ENCODE data around the gene RAP1GAP. TPM values are rescaled to one million over a fixed set of nuclear protein-coding genes. Genes with fewer than 3 reads are reported as not detected.
"Not testable (repeated sequence)": the region's sequence is repeated elsewhere in the genome, so short reads cannot be mapped to it uniquely, and the experiment has no call there.

Gene RAP1GAP
- total RNA-seq, 1 donor from 2014 or later = 3.9 TPM

- no peak for DNase-seq
Measured at GRCh38 chr1:21677168-21677567, 8.0 kb upstream of the RAP1GAP start.

GRCh38 chr1:21674957-21675356 is 5.8 kb upstream of the RAP1GAP start:
- DNase-seq = no peak

DNA sequence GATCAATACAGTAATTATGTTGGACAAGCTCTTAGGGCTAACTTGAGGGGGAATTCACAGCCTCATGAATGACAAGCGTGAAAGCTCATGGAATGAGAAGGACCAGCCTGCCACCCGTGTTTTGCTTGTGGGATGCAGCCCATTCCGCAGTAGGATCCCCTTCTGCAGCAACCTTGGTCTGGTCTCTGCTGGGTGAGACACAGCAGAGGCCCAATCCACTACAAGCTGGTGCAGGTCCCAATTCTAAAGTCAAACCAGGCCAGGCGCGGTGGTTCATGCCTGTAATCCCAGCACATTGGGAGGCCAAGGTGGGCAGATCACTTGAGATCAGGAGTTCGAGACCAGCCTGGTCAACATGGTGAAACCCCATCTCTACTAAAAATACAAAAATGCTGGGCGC is 4.7 kb upstream of the RAP1GAP start:
- DNase-seq = not testable (repeated sequence)

DNA sequence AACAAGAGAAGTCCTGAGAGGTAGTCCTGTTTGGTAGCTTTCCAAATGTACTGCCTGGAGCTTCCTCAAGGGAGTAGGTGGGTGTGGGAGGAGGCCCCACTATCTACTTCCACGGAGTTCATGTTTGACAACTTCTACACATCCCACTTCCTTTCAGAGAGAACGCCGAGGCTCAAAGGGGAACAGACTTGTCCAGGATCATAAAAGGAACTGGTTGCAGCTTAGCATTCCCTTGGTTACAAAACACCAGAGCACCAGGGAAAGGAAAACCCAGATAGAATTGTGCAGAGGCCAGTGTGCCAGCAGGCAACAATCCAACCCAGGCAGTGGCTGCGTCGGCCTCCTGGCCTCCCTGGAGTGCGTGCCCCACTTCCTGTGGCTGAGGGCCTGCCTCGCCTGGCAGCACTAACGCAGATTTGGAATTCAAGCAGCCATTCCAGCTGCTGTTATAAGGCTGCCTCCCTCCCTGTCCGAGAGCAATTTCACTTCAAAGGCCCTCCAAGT is 4.2 kb upstream of the RAP1GAP start:
- no peak for DNase-seq

- DNase-seq = no peak
Measured at GRCh38 chr1:21672478-21673276, 3.5 kb upstream of the RAP1GAP start.

GRCh38 chr1:21671915-21672314 is 2.8 kb upstream of the RAP1GAP start:
- DNase-seq = no peak

- no peak for DNase-seq
Measured at GRCh38 chr1:21670956-21671902, 2.1 kb upstream of the RAP1GAP start.

DNA sequence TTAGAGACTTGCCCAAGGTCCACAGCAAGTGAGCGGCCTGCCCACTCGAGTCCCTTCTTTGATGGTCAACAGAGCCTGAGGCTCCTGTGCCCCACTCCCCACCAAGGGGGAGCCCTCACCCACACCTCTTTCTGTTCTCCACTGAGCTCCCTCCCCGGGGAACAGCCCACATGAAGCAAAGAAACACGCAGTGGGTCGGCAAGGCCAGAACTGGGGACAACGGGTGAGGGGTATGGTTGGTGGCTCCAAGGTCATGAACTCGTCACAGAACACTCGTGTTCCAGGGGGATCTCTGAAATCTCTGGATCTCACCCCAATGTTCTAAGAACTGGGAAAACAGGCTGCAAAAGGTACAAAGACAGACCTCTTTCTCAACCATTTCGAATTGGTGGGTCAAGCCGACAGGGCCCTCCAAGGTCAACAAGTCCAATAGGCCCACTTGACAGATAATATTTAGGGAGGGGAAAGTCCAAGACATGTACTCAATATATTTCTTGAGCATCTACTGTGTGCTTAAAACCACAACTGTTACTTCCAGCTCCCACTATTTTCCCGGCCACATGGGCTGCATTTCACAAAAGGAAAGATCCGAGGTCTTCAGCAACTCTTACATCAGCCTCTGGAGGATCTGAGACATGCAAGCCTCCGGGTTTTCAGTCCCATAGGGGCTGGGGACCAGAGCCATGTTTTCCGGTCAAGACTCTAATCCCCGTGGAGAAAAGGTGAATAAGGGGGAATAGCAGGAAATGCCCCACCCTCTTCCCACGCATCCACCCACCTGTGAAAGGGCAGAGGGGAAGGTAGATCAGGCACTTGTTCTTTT is 1.1 kb upstream of the RAP1GAP start:
- no peak for DNase-seq

- no peak for DNase-seq
Measured at GRCh38 chr1:21668951-21669257, 253 bp downstream of the RAP1GAP start.

GRCh38 chr1:21668232-21668950 is 766 bp downstream of the RAP1GAP start:
- DNase-seq = no peak

DNA sequence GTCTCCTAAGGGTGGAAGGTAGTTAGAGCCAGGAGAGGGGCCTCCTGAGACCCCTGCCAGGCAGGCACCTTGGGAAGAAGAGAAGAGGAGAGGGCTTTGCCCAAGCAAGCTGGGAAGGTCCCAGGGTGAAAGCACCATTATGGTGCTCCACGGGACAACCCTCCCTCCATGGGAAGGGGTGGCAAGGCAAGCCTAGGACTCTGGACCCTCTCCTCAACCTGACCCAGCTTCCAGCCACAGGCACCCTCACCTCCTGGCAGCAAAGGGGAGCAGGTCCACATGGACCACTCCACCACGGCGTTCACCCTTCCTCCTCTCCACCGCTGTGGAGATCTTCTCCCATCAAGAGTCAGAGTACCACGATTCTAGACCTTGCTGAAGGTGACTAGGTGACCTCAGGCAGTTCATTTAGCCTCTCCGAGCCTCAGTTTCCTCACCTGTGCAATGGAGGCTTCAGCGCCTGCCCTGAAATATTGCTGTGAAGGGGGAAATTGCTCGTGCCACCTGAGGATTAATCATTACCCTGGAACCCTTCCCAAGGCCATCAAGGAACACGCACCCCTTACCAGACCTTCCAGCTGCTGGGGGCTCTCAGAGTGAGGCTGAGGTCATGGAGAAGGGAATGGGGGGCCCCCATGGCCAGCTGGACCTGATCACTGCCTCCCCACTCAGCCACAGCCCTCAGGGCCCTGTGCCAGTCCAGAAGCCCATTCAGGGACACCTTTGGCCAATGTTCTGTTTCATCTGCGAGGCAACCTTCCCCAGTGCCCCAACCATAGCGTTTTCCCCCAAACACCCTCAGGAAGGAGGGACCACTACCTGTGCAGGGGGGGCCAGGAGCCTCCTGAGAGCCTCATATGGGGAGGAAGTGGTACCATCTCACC is 1.6 kb downstream of the RAP1GAP start:
- DNase-seq = no peak

- DNase-seq = no peak
Measured at GRCh38 chr1:21666576-21667320, 2.4 kb downstream of the RAP1GAP start.

GRCh38 chr1:21665711-21666575 is 3.2 kb downstream of the RAP1GAP start:
- no peak for DNase-seq

DNA sequence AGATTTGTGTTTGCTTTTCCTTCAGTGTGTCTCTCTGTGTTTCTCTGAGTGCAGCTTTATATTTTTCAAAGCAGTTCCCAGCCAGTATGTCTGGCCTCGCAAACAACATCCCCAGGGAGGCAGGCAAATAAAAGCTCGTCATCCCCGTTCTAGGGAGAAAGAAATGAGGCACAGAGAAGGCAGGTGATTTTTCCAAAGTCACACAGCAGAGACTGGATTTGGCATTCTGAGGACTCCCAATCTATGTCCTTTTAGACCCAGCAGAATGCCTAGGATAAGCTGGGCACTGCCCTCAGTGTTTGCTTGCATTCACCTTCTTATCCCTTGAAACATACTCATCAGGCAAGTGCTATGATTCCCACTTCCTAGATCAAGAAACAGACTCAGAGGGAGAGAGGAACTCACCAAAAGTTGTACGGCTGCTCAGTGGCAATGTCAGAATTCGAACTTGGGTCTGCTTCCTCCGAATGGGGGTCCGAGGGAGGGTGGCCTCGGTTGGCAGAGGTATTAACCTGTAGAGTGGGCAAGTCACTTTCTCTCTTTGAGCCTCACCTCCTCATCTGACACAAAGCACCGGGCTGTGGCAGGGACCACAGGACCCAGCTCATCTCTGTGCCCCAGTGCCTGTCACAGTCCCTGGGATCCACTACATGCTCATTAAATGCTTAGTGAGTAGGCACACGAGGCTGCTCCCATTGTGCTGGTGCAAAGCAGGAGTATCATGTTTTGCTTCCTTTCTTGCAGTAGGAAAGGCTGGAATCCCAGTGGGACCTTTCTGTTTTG is 4.2 kb downstream of the RAP1GAP start:
- DNase-seq = no peak

DNA sequence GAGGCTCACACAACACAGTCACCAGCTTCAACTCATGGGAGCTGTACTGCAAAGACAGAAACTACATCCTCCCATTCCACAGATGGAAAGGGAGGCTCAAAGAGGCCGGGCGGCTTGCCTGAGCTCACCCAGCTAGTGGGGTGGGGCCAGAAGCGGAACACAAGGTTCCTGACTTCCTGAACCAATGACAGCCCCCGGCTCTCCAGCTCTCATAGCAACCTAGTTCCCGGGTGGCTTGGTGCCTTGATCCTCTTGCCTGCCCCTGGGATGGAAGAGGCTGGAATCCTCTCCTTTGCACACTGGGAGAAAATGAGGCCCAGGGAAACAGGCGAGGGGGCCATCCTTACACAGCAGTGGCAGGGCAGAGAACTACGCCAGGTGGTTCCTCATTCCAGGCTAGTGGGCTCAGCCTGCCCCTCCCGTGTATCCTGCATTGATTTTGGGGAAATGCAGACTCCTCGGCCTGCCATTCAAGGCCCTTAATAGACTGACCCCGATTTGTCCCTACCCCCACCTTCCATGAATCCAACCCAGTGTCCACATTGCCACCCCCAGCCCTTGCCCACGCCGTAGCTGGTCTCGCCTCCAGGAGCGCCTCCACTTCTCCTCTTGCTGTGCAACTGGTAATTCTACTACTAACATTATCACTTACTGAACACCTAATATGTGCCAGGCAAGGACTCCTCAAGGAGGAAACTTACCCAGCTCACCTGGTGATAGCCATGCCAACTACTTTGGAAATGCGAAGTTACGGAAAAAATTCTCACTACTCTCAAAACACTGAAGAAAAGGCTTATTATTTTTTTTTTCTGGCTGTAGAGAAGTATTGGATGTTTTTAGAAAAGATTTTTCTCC is 5.0 kb downstream of the RAP1GAP start:
- no peak for DNase-seq

- no peak for DNase-seq
Measured at GRCh38 chr1:21663248-21663950, 5.8 kb downstream of the RAP1GAP start.

Data from skin of body (tissue), 2 donors.